CD14-positive monocyte (primary cell): ENCODE data around the gene CACNG3. TPM values are rescaled to one million over a fixed set of nuclear protein-coding genes. Genes with fewer than 3 reads are reported as not detected.

Source experiments
- DNase-seq, 3 donors: peaks; one replicate each; pipeline ENCODE4 v3.0.0-alpha.2; 2011 to 2022
- H2AFZ ChIP-seq: 2 replicates; pipeline ENCODE4 v1.6.0; 2012; ENCODE audit warnings: mild to moderate bottlenecking, low read depth, low read length, inconsistent platforms; ENCODE audit not compliant: insufficient read depth, poor library complexity, severe bottlenecking
- H3K27ac ChIP-seq, 2 donors: 1 replicate in 1 of 2; 2 replicates in 1 of 2; pipeline ENCODE4 v1.5.1; 2012 to 2013; ENCODE audit warnings: low read length in 2 of 2, control low read depth in 1 of 2, inconsistent platforms in 1 of 2, low read depth in 1 of 2, mild to moderate bottlenecking in 1 of 2
- H3K27me3 ChIP-seq, 2 donors: one replicate each; pipeline versions ENCODE4 v1.6.0 to v1.6.1; 2011 to 2013; ENCODE audit warnings: low read length in 2 of 2; ENCODE audit not compliant: control insufficient read depth in 2 of 2, insufficient read depth in 2 of 2
- H3K36me3 ChIP-seq, 2 donors: replicated peaks in 1 of 2; 1 replicate in 1 of 2; 2 replicates in 1 of 2; pipeline versions ENCODE4 v1.5.1 to v1.6.1; 2012 to 2013; ENCODE audit warnings: low read length in 2 of 2, control low read depth in 1 of 2, inconsistent platforms in 1 of 2, mild to moderate bottlenecking in 1 of 2; ENCODE audit not compliant: insufficient read depth in 2 of 2, control insufficient read depth in 1 of 2
- H3K4me1 ChIP-seq, 2 donors: 1 replicate in 1 of 2; 2 replicates in 1 of 2; pipeline versions ENCODE4 v1.5.1 to v1.6.1; 2012 to 2013; ENCODE audit warnings: low read length in 2 of 2, control low read depth in 1 of 2, inconsistent platforms in 1 of 2, mild to moderate bottlenecking in 1 of 2, moderate library complexity in 1 of 2; ENCODE audit not compliant: insufficient read depth in 2 of 2, control insufficient read depth in 1 of 2
- H3K4me2 ChIP-seq: replicated peaks from 2 replicates; pipeline ENCODE3; 2012; ENCODE audit warnings: low read length, moderate library complexity, mild to moderate bottlenecking; ENCODE audit not compliant: poor library complexity, severe bottlenecking; ENCODE audit errors: extremely low read depth
- H3K4me3 ChIP-seq, 3 experiments: fragments of 200-600 bp in 1 of 3; sonication (generic) in 1 of 3; replicated peaks in 1 of 3; 1 replicate in 2 of 3; 2 replicates in 1 of 3; pipeline ENCODE4 v1.5.1; 2011 to 2013; ENCODE audit warnings: low read length in 3 of 3, mild to moderate bottlenecking in 3 of 3, control low read depth in 2 of 3, low read depth in 2 of 3, inconsistent platforms in 1 of 3, moderate library complexity in 1 of 3
- H3K79me2 ChIP-seq: 2 replicates; pipeline ENCODE4 v1.6.0; 2012; ENCODE audit warnings: mild to moderate bottlenecking, control low read depth, inconsistent platforms, low read length, moderate library complexity; ENCODE audit not compliant: insufficient read depth
- H3K9ac ChIP-seq: 2 replicates; pipeline ENCODE4 v1.6.0; 2017; ENCODE audit warnings: low read length, mild to moderate bottlenecking; ENCODE audit not compliant: insufficient read depth, poor library complexity, severe bottlenecking
- H3K9me3 ChIP-seq, 2 donors: replicated peaks in 1 of 2; 1 replicate in 1 of 2; 2 replicates in 1 of 2; pipeline versions ENCODE4 v1.5.1 to v1.6.1; 2012 to 2013; ENCODE audit warnings: low read length in 2 of 2, control low read depth in 1 of 2; ENCODE audit not compliant: control insufficient read depth in 1 of 2, insufficient read depth in 1 of 2
- H4K20me1 ChIP-seq: 2 replicates; pipeline ENCODE4 v1.6.0; 2012; ENCODE audit warnings: mild to moderate bottlenecking, low read length, control low read depth, moderate library complexity; ENCODE audit not compliant: insufficient read depth
- H3K27ac Mint-ChIP-seq, 7 donors: one replicate each; pipeline ENCODE4 v1.8.0; 2020; ENCODE audit warnings: mild to moderate bottlenecking in 7 of 7, mixed read lengths in 7 of 7, moderate library complexity in 6 of 7, inconsistent platforms in 2 of 7
- H3K27me3 Mint-ChIP-seq, 3 donors: one replicate each; pipeline ENCODE4 v1.8.0; 2021 to 2022; ENCODE audit warnings: low read depth in 3 of 3, mild to moderate bottlenecking in 3 of 3, mixed read lengths in 3 of 3, moderate library complexity in 3 of 3, inconsistent platforms in 1 of 3
- H3K36me3 Mint-ChIP-seq, 2 donors: one replicate each; pipeline ENCODE4 v1.8.0; 2020; ENCODE audit warnings: mixed read lengths in 2 of 2, inconsistent platforms in 1 of 2, mild to moderate bottlenecking in 1 of 2
- H3K4me1 Mint-ChIP-seq: one replicate; pipeline ENCODE4 v1.8.0; 2020; ENCODE audit warnings: mild to moderate bottlenecking, mixed read lengths
- H3K4me3 Mint-ChIP-seq, 2 donors: one replicate each; pipeline ENCODE4 v1.8.0; 2020; ENCODE audit warnings: mild to moderate bottlenecking in 2 of 2, mixed read lengths in 2 of 2, moderate library complexity in 1 of 2
- H3K9me3 Mint-ChIP-seq, 7 donors: one replicate each; pipeline ENCODE4 v1.8.0; 2020 to 2022; ENCODE audit warnings: mixed read lengths in 7 of 7, mild to moderate bottlenecking in 6 of 7, moderate library complexity in 6 of 7, inconsistent platforms in 2 of 7
- CTCF ChIP-seq: fragments of 200-600 bp; IDR thresholded peaks from one replicate; pipeline ENCODE4 v1.8.0; 2022; ENCODE audit warnings: antibody characterized with exemption, mild to moderate bottlenecking
- WGBS: methylation state at CpG from one replicate; pipeline ENCODE4 v1.1.5; 2013; ENCODE audit warnings: missing lambda C conversion rate; ENCODE audit not compliant: insufficient coverage; 5-methylcytosine and 5-hydroxymethylcytosine counted together
- intact Hi-C, 2 donors: fragments of 100-400 bp; cut with micrococcal nuclease; formaldehyde crosslinking; loops; one replicate each; pipeline versions ENCODE4 v1.15.0 to v1.15.1; 2023
- polyA plus RNA-seq, 3 donors: library from polyadenylated mRNA; depleted of rRNA in 1 of 3; unstranded in 2 of 3; stranded (reverse) in 1 of 3; fragments of 300-500 nt in 2 of 3; fragments of >200 nt in 1 of 3; fragmentation: Illumina TruSeq in 2 of 3; gene quantifications; 1 replicate in 2 of 3; 2 replicates in 1 of 3; pipeline ENCODE4 v1.2.3, GENCODE V29; 2012 to 2021

The CACNG3 gene
- polyA plus RNA-seq, 3 donors: not detected

GRCh38 chr16:24257958-24258357 lies 1.8 kb downstream of the CACNG3 start:
- intact Hi-C loops: loop anchor here in 1 of 2 donors (10.0 kb wide), 1 partner anchor 523 kb away; no protein-coding TSS in a partner anchor
- peaks cover 37 to 42% (median 38%) of the 10 kb centered on the region in 3 donors for H3K27me3 Mint-ChIP-seq

GRCh38 chr16:24258791-24259190 lies 2.7 kb downstream of the CACNG3 start:
- H3K9ac ChIP-seq: no peak overlapping the region
- peaks cover 18 to 35% of the 10 kb centered on the region in 2 donors for H3K27me3 ChIP-seq
- Mint-ChIP-seq H3K4me3 (no peak overlapping the region), H3K9me3 (peaks cover 0 to 10% (median 5%) of the 10 kb centered on the region in 7 donors), H3K27me3 (peaks cover 33 to 35% (median 33%) of the 10 kb centered on the region in 3 donors), H3K27ac (no peak overlapping the region), H3K36me3 (no peaks in the 10 kb centered on the region), H3K4me1 (peaks cover 3% of the 10 kb centered on the region)
- no peaks in the 10 kb centered on the region for H4K20me1 ChIP-seq
- WGBS: no CpG with 5 or more reads among the region's 1 CpG
- H3K4me3 ChIP-seq: no peak overlapping the region
- DNase-seq: no peak
- H3K79me2 ChIP-seq: no peaks in the 10 kb centered on the region
- no peak overlapping the region for H3K27ac ChIP-seq
- no peak overlapping the region for H3K4me2 ChIP-seq
- no peak for TF ChIP-seq CTCF
- no peaks in the 10 kb centered on the region for H3K36me3 ChIP-seq
- H2AFZ ChIP-seq: no peak overlapping the region
- no peaks in the 10 kb centered on the region for H3K4me1 ChIP-seq
- H3K9me3 ChIP-seq: no peaks in the 10 kb centered on the region
- intact Hi-C loops: loop anchor here in 1 of 2 donors (10.0 kb wide), 1 partner anchor 524 kb away; no protein-coding TSS in a partner anchor

More at GRCh38 chr16:24257958-24258357, 1.8 kb downstream of the CACNG3 start:
- H3K36me3 ChIP-seq: no peaks in the 10 kb centered on the region
- H3K4me1 ChIP-seq: no peaks in the 10 kb centered on the region
- no peak overlapping the region for H3K9ac ChIP-seq
- H3K9me3 ChIP-seq: no peaks in the 10 kb centered on the region
- peaks cover 3% of the 10 kb centered on the region for H3K4me1 Mint-ChIP-seq
- H3K27ac Mint-ChIP-seq: no peak overlapping the region
- WGBS: 38% methylated on average over 4 of the region's 5 CpGs
- no peaks in the 10 kb centered on the region for H4K20me1 ChIP-seq
- DNase-seq: peak in 1 of 3 donors; percentile 24
- no peaks in the 10 kb centered on the region for H3K79me2 ChIP-seq
- peaks cover 20 to 41% of the 10 kb centered on the region in 2 donors for H3K27me3 ChIP-seq
- H3K27ac ChIP-seq: no peak overlapping the region
- TF ChIP-seq CTCF: no peak
- H3K4me3 Mint-ChIP-seq: no peak overlapping the region
- H3K36me3 Mint-ChIP-seq: no peaks in the 10 kb centered on the region
- H3K4me3 ChIP-seq: no peak overlapping the region
- no peak overlapping the region for H2AFZ ChIP-seq
- H3K4me2 ChIP-seq: no peak overlapping the region
- peaks cover 0 to 10% (median 5%) of the 10 kb centered on the region in 7 donors for H3K9me3 Mint-ChIP-seq
